ENCODE measurements around the gene FILIP1L. TPM values are rescaled to one million over a fixed set of nuclear protein-coding genes. Genes with fewer than 3 reads are reported as not detected.

FILIP1L gene
- total and polyA plus RNA-seq, 2 donors (not counting 1 experiment from before 2014, with no cell fraction given) = 0.32 to 0.48 TPM

DNA sequence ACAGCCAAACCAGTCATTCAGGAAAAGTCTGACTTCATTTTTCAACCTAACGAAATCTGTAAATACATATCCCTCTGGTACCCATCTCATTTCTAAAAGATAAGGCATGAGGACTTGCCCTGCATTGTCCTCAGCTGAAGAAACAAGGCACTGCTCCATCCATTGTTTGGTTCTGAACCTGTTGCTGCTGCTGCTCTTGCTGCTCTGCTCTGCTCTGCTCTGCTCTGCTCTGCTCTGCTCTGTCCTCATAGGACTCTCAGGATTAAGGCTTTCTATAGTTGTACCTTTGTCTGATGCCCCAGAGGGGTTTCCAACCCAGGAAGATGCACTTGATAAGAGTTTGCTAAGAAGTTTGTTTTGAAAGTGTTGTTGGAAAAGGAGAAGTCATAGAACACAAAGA lies 258.4 kb downstream of the FILIP1L start:
- ATAC-seq (ENCODE audit: low read depth) (no peak), DNase-seq (no peak)
- no peaks in the 10 kb centered on the region for H3K9me3 ChIP-seq (ENCODE audit: control extremely low read depth in 1 of 3, control insufficient read depth in 2 of 3, insufficient read depth in 1 of 3, low read length in 2 of 3)
- peaks cover 5% of the 10 kb centered on the region for H3K79me2 ChIP-seq (ENCODE audit: control insufficient read depth, insufficient read depth, low read length)
- H3K27me3 Mint-ChIP-seq = no peaks in the 10 kb centered on the region
- peaks cover 3% of the 10 kb centered on the region for H3K4me1 Mint-ChIP-seq
- no peak overlapping the region for H3K27ac Mint-ChIP-seq
- H3K27me3 ChIP-seq (replicated peaks in 1 of 4; ENCODE audit: control extremely low read depth in 1 of 4, control insufficient read depth in 3 of 4, insufficient read depth in 4 of 4, low read length in 3 of 4) = no peaks in the 10 kb centered on the region
- no peaks in the 10 kb centered on the region for H3K9me3 Mint-ChIP-seq (ENCODE audit: insufficient read depth)
- H3K36me3 ChIP-seq (replicated peaks in 1 of 2; ENCODE audit: control extremely low read depth in 1 of 2, control insufficient read depth in 1 of 2, extremely low read depth in 1 of 2, insufficient read depth in 2 of 2, low read length in 1 of 2) = no peaks in the 10 kb centered on the region
- TF ChIP-seq EZH2 (IDR thresholded peaks at IDR 0.05; ENCODE audit: borderline replicate concordance, insufficient read depth, low read depth, low read length, poor library complexity, severe bottlenecking) (no peak), CTCF (IDR thresholded peaks at IDR 0.05) (no peak)
- intact Hi-C loops (cut with micrococcal nuclease) = no loop called here
- H3K4me1 ChIP-seq (ENCODE audit: control insufficient read depth in 2 of 2, insufficient read depth in 2 of 2, low read length in 2 of 2) = no peaks in the 10 kb centered on the region
- no peak overlapping the region for H2AFZ ChIP-seq (ENCODE audit: insufficient read depth, low read depth, low read length, poor library complexity, severe bottlenecking)
- H4K20me1 ChIP-seq (ENCODE audit: control insufficient read depth, insufficient read depth, low read length, poor library complexity, severe bottlenecking) = no peaks in the 10 kb centered on the region
- H3K4me2 ChIP-seq (replicated peaks; ENCODE audit: low read depth, low read length, poor library complexity, severe bottlenecking) = no peak overlapping the region
- POLR2A ChIA-PET = no interaction called here
- no peak overlapping the region for H3K9ac ChIP-seq (ENCODE audit: low read length)
- CTCF ChIA-PET = no interaction called here
- no peak overlapping the region for H3K4me3 Mint-ChIP-seq
- no peak overlapping the region for H3K27ac ChIP-seq (ENCODE audit: low read length in 2 of 2)
- no peak overlapping the region for H3K4me3 ChIP-seq (ENCODE audit: control extremely low read depth in 1 of 5, extremely low read depth in 1 of 5, insufficient read depth in 1 of 5, low read depth in 2 of 5, low read length in 4 of 5)
- WGBS (ENCODE audit: insufficient coverage) = 100% methylated on average over 1 of the region's 1 CpG

GRCh38 chr3:99854756-99855298 lies 259.5 kb downstream of the FILIP1L start:
- intact Hi-C loops (cut with micrococcal nuclease) = no loop called here
- Histone ChIP-seq H3K9me3 (ENCODE audit: control extremely low read depth in 1 of 3, control insufficient read depth in 2 of 3, insufficient read depth in 1 of 3, low read length in 2 of 3) (no peaks in the 10 kb centered on the region), H3K4me2 (replicated peaks; ENCODE audit: low read depth, low read length, poor library complexity, severe bottlenecking) (no peak overlapping the region), H3K36me3 (replicated peaks in 1 of 2; ENCODE audit: control extremely low read depth in 1 of 2, control insufficient read depth in 1 of 2, extremely low read depth in 1 of 2, insufficient read depth in 2 of 2, low read length in 1 of 2) (no peaks in the 10 kb centered on the region), H2AFZ (ENCODE audit: insufficient read depth, low read depth, low read length, poor library complexity, severe bottlenecking) (no peak overlapping the region), H3K79me2 (ENCODE audit: control insufficient read depth, insufficient read depth, low read length) (peaks cover 5% of the 10 kb centered on the region), H3K4me1 (ENCODE audit: control insufficient read depth in 2 of 2, insufficient read depth in 2 of 2, low read length in 2 of 2) (no peaks in the 10 kb centered on the region), H3K4me3 (ENCODE audit: control extremely low read depth in 1 of 5, extremely low read depth in 1 of 5, insufficient read depth in 1 of 5, low read depth in 2 of 5, low read length in 4 of 5) (no peak overlapping the region), H3K27me3 (replicated peaks in 1 of 4; ENCODE audit: control extremely low read depth in 1 of 4, control insufficient read depth in 3 of 4, insufficient read depth in 4 of 4, low read length in 3 of 4) (no peaks in the 10 kb centered on the region), H4K20me1 (ENCODE audit: control insufficient read depth, insufficient read depth, low read length, poor library complexity, severe bottlenecking) (no peaks in the 10 kb centered on the region), H3K27ac (ENCODE audit: low read length in 2 of 2) (no peak overlapping the region), H3K9ac (ENCODE audit: low read length) (no peak overlapping the region)
- no peak for DNase-seq
- H3K9me3 Mint-ChIP-seq (ENCODE audit: insufficient read depth) = no peaks in the 10 kb centered on the region
- H3K27me3 Mint-ChIP-seq = no peaks in the 10 kb centered on the region
- 100% methylated on average over 1 of the region's 1 CpG for WGBS (ENCODE audit: insufficient coverage)
- TF ChIP-seq EZH2 (IDR thresholded peaks at IDR 0.05; ENCODE audit: borderline replicate concordance, insufficient read depth, low read depth, low read length, poor library complexity, severe bottlenecking) (no peak), CTCF (IDR thresholded peaks at IDR 0.05) (no peak)
- H3K27ac Mint-ChIP-seq = no peak overlapping the region
- ChIA-PET POLR2A (no interaction called here), CTCF (interaction anchor here (1.1 kb wide), 1 partner anchor 11 kb away, joined by 3 read pairs; no protein-coding TSS in a partner anchor)
- no peak overlapping the region for H3K4me3 Mint-ChIP-seq
- no peak for ATAC-seq (ENCODE audit: low read depth)
- H3K4me1 Mint-ChIP-seq = peaks cover 3% of the 10 kb centered on the region

All from B cell (primary cell).